ENCODE results near the gene WSCD2. TPM values are rescaled to one million over a fixed set of nuclear protein-coding genes. Genes with fewer than 3 reads are reported as not detected.

The WSCD2 gene
- total RNA-seq, 2 experiments from 2014 or later, result not detected

DNA sequence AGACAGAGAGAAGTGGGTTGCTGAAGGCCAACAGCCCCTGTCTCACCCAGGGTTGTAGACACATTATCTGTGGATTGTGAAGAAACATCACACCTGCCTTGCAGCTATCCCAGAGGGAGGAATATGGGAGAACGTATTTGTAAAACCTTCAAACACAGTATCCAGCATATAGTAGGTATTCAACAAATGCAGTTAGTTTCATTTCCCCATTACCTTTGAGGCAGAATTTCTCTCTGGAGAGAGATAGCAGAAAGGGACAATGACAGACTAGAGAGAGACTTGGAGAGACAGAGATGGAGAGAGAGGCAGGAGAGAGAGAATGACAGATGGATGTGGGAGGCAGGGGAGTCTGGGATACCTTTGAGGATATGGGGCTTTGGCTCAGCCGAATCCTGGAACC, 62.0 kb downstream of the WSCD2 start:
- no peaks in the 10 kb centered on the region for H3K9me3 ChIP-seq (ENCODE audit: control insufficient read depth in 1 of 2, insufficient read depth in 1 of 2, low read length in 2 of 2)
- Mint-ChIP-seq H3K27ac (no peak overlapping the region), H3K9me3 (no peaks in the 10 kb centered on the region), H3K4me1 (ENCODE audit: low read depth) (no peaks in the 10 kb centered on the region), H3K4me3 (no peak overlapping the region), H3K27me3 (peaks cover 33% of the 10 kb centered on the region), H3K36me3 (ENCODE audit: low read depth) (no peaks in the 10 kb centered on the region)
- H3K4me1 ChIP-seq (ENCODE audit: insufficient read depth, low read length), result no peaks in the 10 kb centered on the region
- TF ChIP-seq, protein P1, sequence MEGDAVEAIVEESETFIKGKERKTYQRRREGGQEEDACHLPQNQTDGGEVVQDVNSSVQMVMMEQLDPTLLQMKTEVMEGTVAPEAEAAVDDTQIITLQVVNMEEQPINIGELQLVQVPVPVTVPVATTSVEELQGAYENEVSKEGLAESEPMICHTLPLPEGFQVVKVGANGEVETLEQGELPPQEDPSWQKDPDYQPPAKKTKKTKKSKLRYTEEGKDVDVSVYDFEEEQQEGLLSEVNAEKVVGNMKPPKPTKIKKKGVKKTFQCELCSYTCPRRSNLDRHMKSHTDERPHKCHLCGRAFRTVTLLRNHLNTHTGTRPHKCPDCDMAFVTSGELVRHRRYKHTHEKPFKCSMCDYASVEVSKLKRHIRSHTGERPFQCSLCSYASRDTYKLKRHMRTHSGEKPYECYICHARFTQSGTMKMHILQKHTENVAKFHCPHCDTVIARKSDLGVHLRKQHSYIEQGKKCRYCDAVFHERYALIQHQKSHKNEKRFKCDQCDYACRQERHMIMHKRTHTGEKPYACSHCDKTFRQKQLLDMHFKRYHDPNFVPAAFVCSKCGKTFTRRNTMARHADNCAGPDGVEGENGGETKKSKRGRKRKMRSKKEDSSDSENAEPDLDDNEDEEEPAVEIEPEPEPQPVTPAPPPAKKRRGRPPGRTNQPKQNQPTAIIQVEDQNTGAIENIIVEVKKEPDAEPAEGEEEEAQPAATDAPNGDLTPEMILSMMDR (IDR thresholded peaks at IDR 0.05), result no peak
- CTCF ChIA-PET, result no interaction called here
- no peak overlapping the region for H3K4me3 ChIP-seq (ENCODE audit: low read length)
- ATAC-seq (ENCODE audit: poor library complexity), result no peak
- DNase-seq, result no peak
- no peak overlapping the region for H3K27ac ChIP-seq (ENCODE audit: low read depth in 1 of 2, low read length in 2 of 2)
- POLR2A ChIA-PET, result no interaction called here
- intact Hi-C loops (cut with DNase I, micrococcal nuclease), result loop anchor here in 1 of 2 experiments (5.0 kb wide), 3 partner anchors 199 to 514 kb away; partner anchors contain the start of gene PRDM4
- H3K36me3 ChIP-seq (ENCODE audit: insufficient read depth, low read length), result no peaks in the 10 kb centered on the region
- H3K27me3 ChIP-seq (ENCODE audit: control insufficient read depth in 1 of 2, insufficient read depth in 2 of 2, low read length in 2 of 2), result no peaks in the 10 kb centered on the region

GRCh38 chr12:108191938-108192337, 62.9 kb downstream of the WSCD2 start:
- Mint-ChIP-seq H3K4me1 (ENCODE audit: low read depth) (no peaks in the 10 kb centered on the region), H3K27me3 (peaks cover 35% of the 10 kb centered on the region), H3K36me3 (ENCODE audit: low read depth) (no peaks in the 10 kb centered on the region), H3K9me3 (no peaks in the 10 kb centered on the region), H3K27ac (no peak overlapping the region), H3K4me3 (no peak overlapping the region)
- no peak overlapping the region for H3K4me3 ChIP-seq (ENCODE audit: low read length)
- H3K27me3 ChIP-seq (ENCODE audit: control insufficient read depth in 1 of 2, insufficient read depth in 2 of 2, low read length in 2 of 2), result no peaks in the 10 kb centered on the region
- H3K36me3 ChIP-seq (ENCODE audit: insufficient read depth, low read length), result no peaks in the 10 kb centered on the region
- ChIA-PET POLR2A (no interaction called here), CTCF (no interaction called here)
- TF ChIP-seq, protein P1 (IDR thresholded peaks at IDR 0.05), result no peak
- intact Hi-C loops (cut with DNase I, micrococcal nuclease), result loop anchor here in 1 of 2 experiments (5.0 kb wide), 3 partner anchors 200 to 515 kb away; partner anchors contain the start of gene PRDM4
- ATAC-seq (ENCODE audit: poor library complexity) (no peak), DNase-seq (no peak)
- no peak overlapping the region for H3K27ac ChIP-seq (ENCODE audit: low read depth in 1 of 2, low read length in 2 of 2)
- no peaks in the 10 kb centered on the region for H3K4me1 ChIP-seq (ENCODE audit: insufficient read depth, low read length)
- H3K9me3 ChIP-seq (ENCODE audit: control insufficient read depth in 1 of 2, insufficient read depth in 1 of 2, low read length in 2 of 2), result no peaks in the 10 kb centered on the region

DNA sequence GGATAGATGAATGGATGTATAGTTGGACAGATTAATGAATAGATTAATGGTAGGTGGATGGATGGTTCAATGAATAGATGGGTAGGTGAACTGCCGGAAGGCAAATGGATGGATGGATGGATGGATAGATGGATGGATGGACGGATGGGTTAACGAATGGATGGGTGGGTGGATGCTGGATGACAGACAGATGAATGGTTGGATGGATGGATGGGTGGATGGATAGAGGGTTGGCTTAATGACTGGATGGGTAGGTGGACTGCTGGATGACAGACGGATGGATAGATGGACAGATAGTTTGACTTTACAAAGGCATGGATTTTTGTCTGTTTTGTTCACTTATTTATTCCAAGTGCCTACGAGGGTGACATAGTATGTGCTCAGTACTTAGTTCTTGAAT, 64.4 kb downstream of the WSCD2 start:
- Histone ChIP-seq H3K27ac (ENCODE audit: low read depth in 1 of 2, low read length in 2 of 2) (no peak overlapping the region), H3K4me3 (ENCODE audit: low read length) (no peak overlapping the region), H3K27me3 (ENCODE audit: control insufficient read depth in 1 of 2, insufficient read depth in 2 of 2, low read length in 2 of 2) (no peaks in the 10 kb centered on the region), H3K4me1 (ENCODE audit: insufficient read depth, low read length) (no peaks in the 10 kb centered on the region), H3K36me3 (ENCODE audit: insufficient read depth, low read length) (no peaks in the 10 kb centered on the region), H3K9me3 (ENCODE audit: control insufficient read depth in 1 of 2, insufficient read depth in 1 of 2, low read length in 2 of 2) (no peaks in the 10 kb centered on the region)
- intact Hi-C loops (cut with DNase I, micrococcal nuclease), result loop anchor here in 1 of 2 experiments (5.0 kb wide), 3 partner anchors 201 to 516 kb away; partner anchors contain the start of gene PRDM4
- Mint-ChIP-seq H3K4me1 (ENCODE audit: low read depth) (no peaks in the 10 kb centered on the region), H3K27me3 (peaks cover 39% of the 10 kb centered on the region), H3K9me3 (no peaks in the 10 kb centered on the region), H3K27ac (no peak overlapping the region), H3K4me3 (no peak overlapping the region), H3K36me3 (ENCODE audit: low read depth) (no peaks in the 10 kb centered on the region)
- ChIA-PET POLR2A (no interaction called here), CTCF (no interaction called here)
- no peak for ATAC-seq (ENCODE audit: poor library complexity)
- no peak for DNase-seq
- TF ChIP-seq, protein P1 (IDR thresholded peaks at IDR 0.05), result no peak

Data from CD4-positive, alpha-beta T cell (primary cell).